Activated T-helper 2 cell treated with anti-CD3 and anti-CD28 coated beads, Interferon-gamma antibody, Interleukin-2, Interleukin-4, amounts not matched to agents 10 μg/mL and 5 μg/mL and 100 μg/mL, durations not matched to agents 14 hours and 24 hours and 36 hours (primary cell): Measurements from ENCODE around the gene CHST15. TPM values are rescaled to one million over a fixed set of nuclear protein-coding genes. Genes with fewer than 3 reads are reported as not detected.

Source experiments
- DNase-seq: peaks from one replicate; pipeline ENCODE4 v3.0.0; 2021; ENCODE audit warnings: low spot score
- H3K27ac Mint-ChIP-seq: one replicate; pipeline ENCODE4 v1.8.0; 2021; ENCODE audit warnings: mixed read lengths
- H3K27me3 Mint-ChIP-seq: one replicate; pipeline ENCODE4 v1.8.0; 2021; ENCODE audit warnings: low read depth, mixed read lengths
- H3K36me3 Mint-ChIP-seq: one replicate; pipeline ENCODE4 v1.8.0; 2021; ENCODE audit warnings: low read depth, mixed read lengths
- H3K4me1 Mint-ChIP-seq: one replicate; pipeline ENCODE4 v1.8.0; 2021; ENCODE audit warnings: low read depth, mixed read lengths
- H3K4me3 Mint-ChIP-seq: one replicate; pipeline ENCODE4 v1.8.0; 2021; ENCODE audit warnings: low read depth, mild to moderate bottlenecking, moderate library complexity, mixed read lengths
- H3K9me3 Mint-ChIP-seq: one replicate; pipeline ENCODE4 v1.8.0; 2021; ENCODE audit warnings: mixed read lengths
- intact Hi-C: fragments of 100-400 bp; cut with micrococcal nuclease; formaldehyde crosslinking; loops from one replicate; pipeline ENCODE4 v1.15.1; 2023
- total RNA-seq: library from RNA; stranded (reverse); gene quantifications from 2 replicates; pipeline ENCODE4 v1.2.3, GENCODE V29; 2022

CHST15 gene
- total RNA-seq, 1 donor from 2014 or later = not detected

DNA sequence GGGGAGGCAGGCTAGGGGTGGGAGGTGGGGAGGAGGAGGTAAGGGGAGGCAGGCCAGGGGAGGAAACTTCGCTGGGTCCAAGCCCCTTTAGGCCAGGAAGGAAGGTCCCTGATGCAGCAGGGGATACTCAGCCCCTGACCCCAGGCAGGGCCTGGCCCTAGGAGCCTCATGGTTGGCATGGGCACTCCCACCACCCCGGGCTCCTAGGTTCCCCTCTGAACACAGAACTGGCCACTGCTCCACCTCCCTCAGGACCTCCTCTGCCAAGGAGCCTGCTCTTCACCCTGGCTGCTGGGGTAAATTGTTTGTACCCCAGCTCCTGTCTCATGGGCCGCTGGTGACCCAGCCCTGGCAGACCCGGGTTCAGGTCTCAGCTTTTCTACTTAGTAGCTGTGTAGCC is 25.8 kb upstream of the CHST15 start:
- no peaks in the 10 kb centered on the region for H3K4me1 Mint-ChIP-seq
- DNase-seq = no peak
- no peaks in the 10 kb centered on the region for H3K9me3 Mint-ChIP-seq
- no peak overlapping the region for H3K4me3 Mint-ChIP-seq
- intact Hi-C loops = no loop called here
- no peaks in the 10 kb centered on the region for H3K36me3 Mint-ChIP-seq
- H3K27ac Mint-ChIP-seq = no peak overlapping the region
- H3K27me3 Mint-ChIP-seq = no peaks in the 10 kb centered on the region

DNA sequence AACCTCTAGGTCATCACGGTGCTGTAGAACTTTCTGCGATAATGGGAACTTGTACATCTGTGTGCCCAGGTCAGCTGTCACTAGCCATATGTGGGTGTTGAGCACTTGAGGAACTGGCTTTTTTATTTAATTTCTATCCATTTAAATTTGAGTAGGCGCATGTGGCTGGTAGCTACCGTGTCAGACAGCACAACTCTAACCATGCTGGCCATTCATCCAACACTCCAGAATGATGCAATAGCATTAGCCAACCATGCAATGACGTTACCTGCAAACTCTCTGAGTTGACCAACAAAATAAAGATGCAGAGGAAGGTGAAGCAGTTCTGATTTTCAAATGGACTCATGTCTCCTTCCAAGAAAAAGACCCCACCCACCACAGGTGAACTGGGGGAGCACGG is 24.4 kb upstream of the CHST15 start:
- Mint-ChIP-seq H3K4me3 (no peak overlapping the region), H3K4me1 (no peaks in the 10 kb centered on the region), H3K9me3 (no peaks in the 10 kb centered on the region), H3K27ac (no peak overlapping the region), H3K27me3 (peaks cover 2% of the 10 kb centered on the region), H3K36me3 (no peaks in the 10 kb centered on the region)
- intact Hi-C loops = no loop called here
- no peak for DNase-seq

DNA sequence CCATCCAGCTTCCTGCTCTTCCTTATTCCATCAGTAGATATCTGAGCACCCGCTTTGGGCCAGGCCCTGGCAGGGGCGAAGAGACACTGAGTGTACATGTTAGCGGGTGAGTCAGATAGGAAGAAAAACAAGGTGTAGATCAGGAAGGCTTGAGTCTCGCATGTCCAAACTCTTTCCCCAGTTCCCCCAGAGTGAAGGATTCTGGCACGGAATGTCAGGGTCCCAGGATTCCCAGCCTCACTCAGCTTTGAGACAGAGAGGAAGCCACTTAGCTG is 24.1 kb upstream of the CHST15 start:
- Mint-ChIP-seq H3K36me3 (no peaks in the 10 kb centered on the region), H3K4me3 (no peak overlapping the region), H3K4me1 (no peaks in the 10 kb centered on the region), H3K27me3 (peaks cover 2% of the 10 kb centered on the region), H3K27ac (no peak overlapping the region), H3K9me3 (no peaks in the 10 kb centered on the region)
- no peak for DNase-seq
- intact Hi-C loops = no loop called here

DNA sequence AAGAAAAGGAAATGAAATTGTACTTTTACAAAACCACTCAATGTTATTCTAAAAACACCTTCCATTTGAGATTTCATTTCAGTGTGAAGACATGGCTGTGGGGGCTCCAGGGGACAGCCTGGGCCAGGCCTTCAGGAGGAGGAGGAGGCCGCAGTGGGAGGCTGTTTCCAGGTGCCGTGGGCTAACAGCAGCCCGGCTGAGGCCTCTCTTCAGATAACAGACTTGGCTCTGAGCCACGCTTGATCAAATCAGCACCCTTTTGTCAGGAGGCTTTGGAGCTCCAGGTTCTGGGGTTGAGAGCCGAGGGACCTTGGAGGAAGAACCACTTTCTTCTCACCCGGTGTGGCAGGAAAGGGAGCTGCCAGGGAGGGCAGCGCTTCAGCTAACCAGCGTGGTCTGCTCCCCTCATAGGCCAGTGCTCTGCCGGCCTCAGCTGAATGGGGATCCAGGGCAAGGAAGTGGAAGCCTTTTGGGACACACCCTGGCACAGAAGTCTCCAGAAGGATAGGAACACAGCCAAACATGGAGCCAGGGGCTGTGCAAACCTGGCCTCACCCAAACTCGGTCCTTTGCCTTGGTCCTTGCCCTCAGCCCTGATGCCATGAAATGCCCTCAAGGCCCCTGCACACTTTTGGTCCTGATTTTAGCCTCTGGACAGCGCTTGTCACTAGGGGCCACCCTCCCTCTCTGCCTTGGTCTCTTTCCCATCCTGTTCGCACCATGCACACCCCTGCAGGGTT is 23.5 kb upstream of the CHST15 start:
- peaks cover 2% of the 10 kb centered on the region for H3K27me3 Mint-ChIP-seq
- H3K27ac Mint-ChIP-seq = no peak overlapping the region
- DNase-seq = no peak
- no peaks in the 10 kb centered on the region for H3K9me3 Mint-ChIP-seq
- no peaks in the 10 kb centered on the region for H3K36me3 Mint-ChIP-seq
- H3K4me1 Mint-ChIP-seq = no peaks in the 10 kb centered on the region
- intact Hi-C loops = no loop called here
- no peak overlapping the region for H3K4me3 Mint-ChIP-seq

DNA sequence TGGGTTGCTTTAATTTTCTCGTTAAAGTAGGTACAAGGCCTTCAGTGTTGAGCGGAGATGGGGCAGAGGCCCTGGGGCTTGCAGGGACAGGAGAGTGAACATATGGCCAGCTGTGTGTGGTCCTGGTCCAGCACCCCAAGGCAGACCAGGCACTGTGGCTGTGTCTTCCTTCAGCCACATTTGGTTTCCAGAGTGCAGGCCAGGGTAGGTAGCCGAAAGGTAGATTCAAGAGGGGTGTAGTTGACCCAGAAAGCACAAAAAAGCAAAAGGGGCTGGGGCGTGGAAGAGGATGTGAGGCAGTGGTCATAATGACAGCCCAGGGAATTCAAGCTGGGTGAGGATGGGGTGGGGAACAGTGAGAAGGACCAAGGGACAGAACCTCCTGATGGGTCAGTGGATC is 21.3 kb upstream of the CHST15 start:
- H3K27ac Mint-ChIP-seq = no peak overlapping the region
- H3K36me3 Mint-ChIP-seq = no peaks in the 10 kb centered on the region
- no peak for DNase-seq
- intact Hi-C loops = no loop called here
- H3K27me3 Mint-ChIP-seq = peaks cover 2% of the 10 kb centered on the region
- H3K9me3 Mint-ChIP-seq = no peaks in the 10 kb centered on the region
- no peaks in the 10 kb centered on the region for H3K4me1 Mint-ChIP-seq
- H3K4me3 Mint-ChIP-seq = no peak overlapping the region

DNA sequence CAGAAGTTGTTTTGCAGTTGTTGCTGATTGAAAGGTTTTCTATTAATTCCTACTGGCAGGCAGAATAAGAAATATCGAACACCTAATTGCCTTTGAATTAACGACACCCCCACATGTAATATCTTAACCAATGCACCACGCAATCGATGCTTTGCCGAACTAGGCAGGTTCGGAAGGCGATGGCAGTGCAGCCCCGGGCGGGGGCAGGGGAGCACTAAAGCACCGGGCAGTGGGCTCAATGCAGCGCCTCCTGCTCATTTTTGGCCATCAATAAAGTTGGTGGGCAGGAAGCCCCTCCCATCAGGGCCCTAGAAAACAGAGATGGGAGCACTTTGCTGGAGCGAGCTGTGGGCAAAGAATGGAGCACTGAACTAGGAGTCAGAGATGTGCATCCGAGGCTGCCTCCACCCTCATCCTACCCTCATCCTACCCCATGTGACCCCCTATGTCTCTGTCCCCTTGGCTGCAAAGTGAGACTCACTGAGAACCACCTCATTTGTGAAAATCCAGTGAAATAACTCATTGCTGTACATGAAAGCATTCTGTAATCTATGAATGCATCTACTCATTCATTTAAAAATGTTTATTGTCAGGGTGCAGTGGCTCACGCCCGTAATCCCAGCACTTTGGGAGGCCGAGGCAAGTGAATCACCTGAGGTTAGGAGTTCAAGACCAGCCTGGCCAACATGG is 19.6 kb upstream of the CHST15 start:
- H3K9me3 Mint-ChIP-seq = no peaks in the 10 kb centered on the region
- DNase-seq = no peak
- intact Hi-C loops = no loop called here
- peaks cover 2% of the 10 kb centered on the region for H3K27me3 Mint-ChIP-seq
- no peaks in the 10 kb centered on the region for H3K36me3 Mint-ChIP-seq
- no peaks in the 10 kb centered on the region for H3K4me1 Mint-ChIP-seq
- H3K27ac Mint-ChIP-seq = no peak overlapping the region
- H3K4me3 Mint-ChIP-seq = no peak overlapping the region

DNA sequence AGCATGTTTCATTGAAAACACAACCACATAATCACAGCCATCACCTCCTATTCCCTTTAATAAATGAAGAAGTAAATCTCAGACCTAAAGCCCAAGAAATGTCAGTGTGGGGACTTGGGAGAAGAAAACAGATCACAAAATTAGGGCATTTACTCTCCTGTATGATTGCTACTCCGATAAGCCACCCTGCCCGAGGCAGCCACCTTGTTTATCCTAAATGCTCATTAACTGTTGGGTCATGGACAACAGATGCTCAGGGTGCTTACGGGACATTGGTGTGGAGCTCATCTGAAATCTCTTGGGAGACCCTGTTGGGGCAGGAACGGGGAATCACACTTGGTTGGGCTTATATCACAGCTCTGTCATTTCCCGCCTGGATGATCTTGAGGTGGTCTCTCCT is 17.5 kb upstream of the CHST15 start:
- intact Hi-C loops = no loop called here
- Mint-ChIP-seq H3K9me3 (no peaks in the 10 kb centered on the region), H3K36me3 (no peaks in the 10 kb centered on the region), H3K4me1 (peaks cover 9% of the 10 kb centered on the region), H3K27me3 (peaks cover 2% of the 10 kb centered on the region), H3K27ac (no peak overlapping the region), H3K4me3 (no peak overlapping the region)
- no peak for DNase-seq

DNA sequence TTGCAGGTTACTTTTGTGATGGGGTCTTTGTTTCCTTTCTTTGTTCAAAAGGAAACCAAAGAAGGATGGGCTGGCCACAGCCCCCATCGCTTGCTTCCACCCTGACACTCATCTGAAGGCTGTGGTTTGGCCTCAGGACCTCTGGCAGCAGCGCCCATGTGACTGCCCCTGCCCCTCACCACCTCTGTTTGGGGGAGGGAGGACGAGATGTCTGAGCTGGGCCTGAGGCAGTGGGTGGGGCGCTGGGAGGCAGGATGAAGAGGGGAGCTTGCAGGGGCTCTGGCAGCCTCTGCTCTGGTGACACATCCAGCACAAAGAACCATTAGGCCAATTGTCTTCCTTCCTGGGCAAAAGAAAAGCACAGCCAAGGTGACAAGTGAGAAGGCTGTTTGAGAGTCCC is 15.9 kb upstream of the CHST15 start:
- Mint-ChIP-seq H3K27ac (no peak overlapping the region), H3K9me3 (no peaks in the 10 kb centered on the region), H3K4me1 (peaks cover 9% of the 10 kb centered on the region), H3K27me3 (peaks cover 2% of the 10 kb centered on the region), H3K4me3 (no peak overlapping the region), H3K36me3 (no peaks in the 10 kb centered on the region)
- no peak for DNase-seq
- intact Hi-C loops = no loop called here

DNA sequence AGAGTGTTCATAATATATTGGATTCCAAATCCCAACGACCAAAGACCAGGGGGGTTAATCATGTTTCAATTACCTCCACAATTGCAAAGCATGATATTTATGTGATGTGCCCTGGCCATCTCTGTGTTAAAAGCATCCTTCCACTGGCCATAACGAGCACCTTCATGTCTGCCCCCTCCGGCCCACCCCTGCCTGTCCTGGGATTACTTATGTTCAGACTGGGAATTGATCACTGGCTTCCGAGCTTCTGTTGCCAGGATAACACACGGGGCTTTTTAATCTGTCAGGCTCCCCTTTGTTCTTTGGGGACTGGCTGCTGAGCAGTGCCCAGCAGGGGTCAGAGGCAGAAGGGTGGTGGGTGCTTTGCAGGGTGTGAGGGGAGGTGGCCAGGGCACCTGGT is 13.7 kb upstream of the CHST15 start:
- intact Hi-C loops = no loop called here
- DNase-seq = no peak
- no peaks in the 10 kb centered on the region for H3K27me3 Mint-ChIP-seq
- no peaks in the 10 kb centered on the region for H3K36me3 Mint-ChIP-seq
- no peak overlapping the region for H3K4me3 Mint-ChIP-seq
- H3K9me3 Mint-ChIP-seq = no peaks in the 10 kb centered on the region
- peaks cover 9% of the 10 kb centered on the region for H3K4me1 Mint-ChIP-seq
- H3K27ac Mint-ChIP-seq = no peak overlapping the region

DNA sequence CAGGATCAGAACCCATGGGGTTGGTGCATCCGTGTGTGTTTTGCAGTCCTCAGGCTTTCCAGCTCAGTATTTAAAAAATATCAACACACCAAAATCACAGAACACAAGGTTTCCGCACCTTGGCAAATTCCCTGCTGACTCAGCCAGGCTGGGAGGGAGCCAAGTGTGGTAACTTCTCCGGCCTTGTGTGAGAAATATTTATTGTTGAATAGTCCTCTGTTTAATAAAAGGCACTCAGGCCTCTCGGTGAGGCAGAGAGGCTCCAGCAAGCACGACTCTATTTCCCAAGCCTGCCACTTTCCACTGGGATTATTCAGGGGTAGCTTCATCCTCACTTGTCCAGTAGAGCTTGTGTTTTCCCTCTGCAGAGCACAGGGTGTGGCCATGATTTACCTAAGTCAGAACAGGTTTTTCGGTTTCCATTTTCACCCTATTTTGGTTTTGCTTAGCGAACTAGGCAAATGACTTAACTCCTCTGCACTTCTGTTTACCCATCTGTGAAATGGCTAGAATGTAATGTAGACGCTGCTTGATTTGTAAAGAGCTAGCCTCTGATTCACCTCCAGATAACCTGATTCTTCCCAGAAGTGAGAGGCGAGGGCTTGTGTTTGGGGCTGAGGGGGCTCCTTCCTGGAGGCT is 13.0 kb upstream of the CHST15 start:
- Mint-ChIP-seq H3K27ac (no peak overlapping the region), H3K27me3 (no peaks in the 10 kb centered on the region), H3K9me3 (no peaks in the 10 kb centered on the region), H3K4me1 (peaks cover 9% of the 10 kb centered on the region), H3K36me3 (no peaks in the 10 kb centered on the region), H3K4me3 (no peak overlapping the region)
- intact Hi-C loops = no loop called here
- no peak for DNase-seq

DNA sequence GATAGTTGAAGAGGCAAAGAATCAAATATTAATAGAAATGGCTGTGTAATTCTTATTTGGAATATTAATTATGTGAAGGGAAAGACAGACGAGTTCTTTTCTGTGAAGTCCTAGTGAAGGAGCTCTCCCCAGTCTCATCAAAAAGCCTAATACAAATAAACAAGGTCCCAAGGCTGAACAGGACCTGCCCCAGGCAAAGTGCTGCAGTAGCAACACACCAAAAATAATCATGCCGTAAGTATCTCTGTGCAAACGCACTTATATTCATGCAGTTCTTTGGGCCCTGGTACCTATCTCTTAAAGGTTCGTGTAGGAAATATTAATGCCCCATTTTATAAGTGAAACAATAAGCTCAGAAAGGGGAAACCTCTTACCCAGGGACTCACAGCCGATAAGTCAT is 12.2 kb upstream of the CHST15 start:
- H3K36me3 Mint-ChIP-seq = no peaks in the 10 kb centered on the region
- peaks cover 9% of the 10 kb centered on the region for H3K4me1 Mint-ChIP-seq
- no peak for DNase-seq
- no peaks in the 10 kb centered on the region for H3K9me3 Mint-ChIP-seq
- intact Hi-C loops = no loop called here
- H3K4me3 Mint-ChIP-seq = no peak overlapping the region
- no peaks in the 10 kb centered on the region for H3K27me3 Mint-ChIP-seq
- H3K27ac Mint-ChIP-seq = no peak overlapping the region

DNA sequence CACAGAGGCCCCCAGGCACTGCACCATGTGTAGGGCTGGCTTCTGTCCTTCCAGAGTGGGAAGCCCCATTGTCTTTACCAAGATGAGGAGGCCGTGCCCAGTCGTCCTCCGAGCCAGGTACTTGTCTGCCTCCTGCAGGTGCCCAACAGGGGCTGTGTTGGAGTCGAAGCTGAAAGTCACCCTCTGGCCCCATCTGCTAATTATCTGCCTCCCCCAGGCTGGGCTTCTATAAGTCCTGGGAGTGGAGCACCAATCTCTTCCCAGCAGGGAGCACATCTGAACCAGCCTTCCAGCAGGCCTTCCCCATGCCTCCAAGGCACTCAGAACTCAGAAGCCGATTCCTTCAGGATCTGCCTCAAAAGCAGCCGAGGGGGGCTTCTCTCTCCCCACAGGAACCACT is 11.6 kb upstream of the CHST15 start:
- intact Hi-C loops = no loop called here
- no peak overlapping the region for H3K27ac Mint-ChIP-seq
- no peak overlapping the region for H3K4me3 Mint-ChIP-seq
- H3K36me3 Mint-ChIP-seq = no peaks in the 10 kb centered on the region
- H3K9me3 Mint-ChIP-seq = no peaks in the 10 kb centered on the region
- no peaks in the 10 kb centered on the region for H3K27me3 Mint-ChIP-seq
- peaks cover 9% of the 10 kb centered on the region for H3K4me1 Mint-ChIP-seq
- no peak for DNase-seq

DNA sequence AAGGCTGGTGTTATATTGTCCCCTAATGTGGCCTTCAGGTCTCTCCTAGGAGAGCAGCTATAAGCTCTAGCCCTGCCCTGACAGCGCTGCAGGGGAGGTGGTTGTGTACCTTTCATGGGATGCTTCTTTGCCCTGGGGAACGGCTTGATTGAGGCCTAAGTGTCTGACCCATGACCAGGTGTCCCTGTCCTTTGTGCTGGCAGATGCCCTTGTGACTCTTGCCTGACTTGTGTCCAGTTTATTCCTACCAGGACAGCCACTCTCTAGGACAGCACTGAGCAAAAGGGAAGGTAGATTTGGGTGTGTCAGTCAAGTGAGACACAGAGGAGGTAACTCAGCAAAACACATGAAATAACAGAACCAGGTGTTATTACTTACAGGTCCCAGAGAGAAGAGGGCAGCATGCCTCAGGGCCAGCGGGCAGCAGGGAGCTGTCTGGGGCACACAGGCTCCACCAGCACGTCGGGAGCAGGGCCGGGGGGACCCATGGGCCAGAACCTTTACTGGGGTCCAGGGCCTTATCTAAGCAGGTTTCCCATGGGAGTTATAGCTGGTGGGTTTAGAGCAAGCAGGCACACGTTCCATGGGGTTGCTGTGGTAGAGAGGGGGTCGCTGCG is 10.7 kb upstream of the CHST15 start:
- peaks cover 9% of the 10 kb centered on the region for H3K4me1 Mint-ChIP-seq
- no peak overlapping the region for H3K27ac Mint-ChIP-seq
- H3K27me3 Mint-ChIP-seq = peaks cover under 1% of the 10 kb centered on the region
- H3K9me3 Mint-ChIP-seq = no peaks in the 10 kb centered on the region
- intact Hi-C loops = no loop called here
- H3K4me3 Mint-ChIP-seq = no peak overlapping the region
- DNase-seq = no peak
- H3K36me3 Mint-ChIP-seq = no peaks in the 10 kb centered on the region
